H1 (cell line): ENCODE results near the gene CD38. TPM values are rescaled to one million over a fixed set of nuclear protein-coding genes. Genes with fewer than 3 reads are reported as not detected.

ENCODE experiments used
- CTCF ChIA-PET: fragments of 300-600 bp; sonication (Branson Sonifier 250); formaldehyde crosslinking; loops from one replicate; lab custom pipeline; 2021; ENCODE audit not compliant: partially characterized antibody; lab: Charles Lee
- POLR2A ChIA-PET: fragments of 300-600 bp; sonication (Branson Sonifier 250); formaldehyde crosslinking; loops from one replicate; lab custom pipeline; 2021; ENCODE audit warnings: inconsistent platforms; ENCODE audit not compliant: partially characterized antibody; lab: Charles Lee
- DNase-seq, 2 experiments: peaks; one replicate each; pipeline versions ENCODE4 v3.0.0 to v3.0.0-alpha.2; 2010 to 2022; ENCODE audit warnings: low spot score in 2 of 2, low read depth in 1 of 2, mixed read lengths in 1 of 2
- FAIRE-seq: peaks from 2 replicates; lab custom pipeline; 2011; peaks lifted over from hg19 to GRCh38; lab: Jason Lieb, UNC
- H2AFZ ChIP-seq: 2 replicates; pipeline ENCODE4 v1.8.1; 2012; ENCODE audit warnings: low read length, inconsistent platforms
- H2AK5ac ChIP-seq: 2 replicates; pipeline ENCODE4 v1.6.1; 2013; ENCODE audit warnings: low read depth, low read length
- H2BK120ac ChIP-seq: replicated peaks from 2 replicates; pipeline ENCODE3; 2013; ENCODE audit warnings: low read depth, low read length, inconsistent platforms
- H2BK12ac ChIP-seq: 2 replicates; pipeline ENCODE4 v1.6.1; 2013; ENCODE audit warnings: low read depth, low read length
- H2BK15ac ChIP-seq: 2 replicates; pipeline ENCODE4 v1.6.1; 2013; ENCODE audit warnings: low read length
- H2BK20ac ChIP-seq: 2 replicates; pipeline ENCODE4 v1.6.1; 2013; ENCODE audit warnings: low read length
- H2BK5ac ChIP-seq: 2 replicates; pipeline ENCODE4 v1.6.1; 2013; ENCODE audit warnings: low read depth, low read length
- H3K14ac ChIP-seq: 2 replicates; pipeline ENCODE4 v1.6.1; 2013; ENCODE audit warnings: inconsistent platforms; ENCODE audit not compliant: insufficient read length
- H3K18ac ChIP-seq: 2 replicates; pipeline ENCODE4 v1.6.1; 2013; ENCODE audit warnings: low read length; ENCODE audit errors: extremely low read depth
- H3K23ac ChIP-seq: 2 replicates; pipeline ENCODE4 v1.6.1; 2013; ENCODE audit warnings: inconsistent platforms; ENCODE audit not compliant: insufficient read length
- H3K23me2 ChIP-seq: 2 replicates; pipeline ENCODE4 v1.6.1; 2013; ENCODE audit warnings: low read depth, low read length
- H3K27ac ChIP-seq: 2 replicates; pipeline ENCODE4 v1.6.1; 2011; ENCODE audit warnings: low read depth, low read length, inconsistent platforms
- H3K27me3 ChIP-seq, 4 experiments: replicated peaks in 1 of 4; 1 replicate in 1 of 4; 2 replicates in 3 of 4; pipeline versions ENCODE4 v1.6.1 to v1.8.1; 2011 to 2013; ENCODE audit warnings: low read length in 3 of 4, mild to moderate bottlenecking in 3 of 4, inconsistent platforms in 2 of 4, mixed read lengths in 2 of 4, moderate library complexity in 1 of 4; ENCODE audit not compliant: control insufficient read depth in 3 of 4, insufficient read depth in 3 of 4; ENCODE audit errors: extremely low read depth in 1 of 4
- H3K36me3 ChIP-seq, 4 experiments: 2 replicates each; pipeline versions ENCODE4 v1.6.1 to v1.8.1; 2011 to 2013; ENCODE audit warnings: mild to moderate bottlenecking in 4 of 4, low read length in 3 of 4, moderate library complexity in 2 of 4, control low read depth in 1 of 4, inconsistent platforms in 1 of 4; ENCODE audit not compliant: insufficient read depth in 4 of 4, control insufficient read depth in 2 of 4
- H3K4ac ChIP-seq: replicated peaks from 2 replicates; pipeline ENCODE3; 2013; ENCODE audit warnings: low read length, low read depth, mixed read lengths, inconsistent platforms; ENCODE audit not compliant: insufficient read length
- H3K4me1 ChIP-seq, 4 experiments: replicated peaks in 1 of 4; 1 replicate in 1 of 4; 2 replicates in 3 of 4; pipeline versions ENCODE4 v1.6.1 to v1.8.1; 2011 to 2013; ENCODE audit warnings: low read length in 3 of 4, inconsistent platforms in 2 of 4, mixed read lengths in 1 of 4; ENCODE audit not compliant: insufficient read depth in 4 of 4, control insufficient read depth in 3 of 4
- H3K4me2 ChIP-seq, 2 experiments: 2 replicates each; pipeline versions ENCODE4 v1.6.1 to v1.8.1; 2011 to 2013; ENCODE audit warnings: low read depth in 2 of 2, low read length in 2 of 2, control low read depth in 1 of 2, inconsistent platforms in 1 of 2, mild to moderate bottlenecking in 1 of 2; ENCODE audit not compliant: insufficient read depth in 1 of 2
- H3K4me3 ChIP-seq, 4 experiments: fragments of 200-600, 300-600 bp in 1 of 4; sonication (generic), shearing (Covaris generic), sonication (Bioruptor Twin) in 1 of 4; 2 replicates each; pipeline versions ENCODE4 v1.5.1 to v1.8.1; 2011 to 2016; ENCODE audit warnings: low read length in 4 of 4, low read depth in 3 of 4, control low read depth in 2 of 4, inconsistent platforms in 2 of 4, mild to moderate bottlenecking in 2 of 4, mixed read lengths in 1 of 4, moderate library complexity in 1 of 4; ENCODE audit not compliant: insufficient read depth in 2 of 4; ENCODE audit errors: extremely low read depth in 1 of 4
- H3K56ac ChIP-seq: replicated peaks from 2 replicates; pipeline ENCODE3; 2013; ENCODE audit warnings: low read depth, mild to moderate bottlenecking, mixed read lengths, low read length, inconsistent platforms; ENCODE audit not compliant: insufficient read length
- H3K79me1 ChIP-seq: 2 replicates; pipeline ENCODE4 v1.6.1; 2013; ENCODE audit warnings: low read depth, low read length, control low read depth
- H3K79me2 ChIP-seq, 2 experiments: 2 replicates each; pipeline versions ENCODE4 v1.6.1 to v1.8.1; 2012 to 2013; ENCODE audit warnings: low read length in 2 of 2, mild to moderate bottlenecking in 2 of 2, inconsistent platforms in 1 of 2; ENCODE audit not compliant: insufficient read depth in 2 of 2, control insufficient read depth in 1 of 2
- H3K9ac ChIP-seq, 4 experiments: replicated peaks in 1 of 4; 1 replicate in 1 of 4; 2 replicates in 3 of 4; pipeline versions ENCODE4 v1.6.1 to v1.8.1; 2011 to 2013; ENCODE audit warnings: low read depth in 3 of 4, low read length in 3 of 4, control low read depth in 2 of 4, mild to moderate bottlenecking in 2 of 4, moderate library complexity in 2 of 4, inconsistent platforms in 1 of 4; ENCODE audit errors: extremely low read depth in 1 of 4
- H3K9me3 ChIP-seq, 2 experiments: 2 replicates each; pipeline versions ENCODE4 v1.6.1 to v1.8.1; 2012 to 2013; ENCODE audit warnings: mild to moderate bottlenecking in 2 of 2, moderate library complexity in 2 of 2, control low read depth in 1 of 2, inconsistent platforms in 1 of 2, low read depth in 1 of 2, low read length in 1 of 2, mixed read lengths in 1 of 2; ENCODE audit not compliant: insufficient read depth in 2 of 2
- H4K20me1 ChIP-seq, 2 experiments: replicated peaks in 1 of 2; 2 replicates each; pipeline versions ENCODE3 to v1.8.1; 2011 to 2013; ENCODE audit warnings: inconsistent platforms in 2 of 2, low read length in 2 of 2, mild to moderate bottlenecking in 1 of 2; ENCODE audit not compliant: insufficient read depth in 2 of 2, control insufficient read depth in 1 of 2
- H4K5ac ChIP-seq: 2 replicates; pipeline ENCODE4 v1.6.1; 2013; ENCODE audit warnings: low read length, low read depth, mixed read lengths, inconsistent platforms; ENCODE audit not compliant: insufficient read length
- H4K8ac ChIP-seq: 2 replicates; pipeline ENCODE4 v1.8.0; 2013; ENCODE audit warnings: mild to moderate bottlenecking, moderate library complexity, low read length, inconsistent platforms; ENCODE audit not compliant: insufficient read depth; ENCODE audit errors: extremely low read depth
- H4K91ac ChIP-seq: replicated peaks from 2 replicates; pipeline ENCODE3; 2013; ENCODE audit warnings: low read length, mixed read lengths, inconsistent platforms; ENCODE audit not compliant: insufficient read length
- CEBPB ChIP-seq: IDR thresholded peaks from 2 replicates; pipeline ENCODE4 v1.6.1; 2012; ENCODE audit warnings: low read depth, low read length
- EP300 ChIP-seq, 2 experiments: IDR thresholded peaks; 1 replicate in 1 of 2; 2 replicates in 1 of 2; pipeline ENCODE4 v1.6.1; 2011 to 2012; ENCODE audit warnings: low read depth in 2 of 2, low read length in 2 of 2, mild to moderate bottlenecking in 2 of 2, borderline replicate concordance in 1 of 2, inconsistent platforms in 1 of 2, moderate library complexity in 1 of 2
- GABPA ChIP-seq: IDR thresholded peaks from 2 replicates; pipeline ENCODE4 v1.6.1; 2011; ENCODE audit warnings: mild to moderate bottlenecking, low read length, moderate library complexity, borderline replicate concordance; ENCODE audit not compliant: insufficient read depth
- HDAC6 ChIP-seq: IDR thresholded peaks from one replicate; pipeline ENCODE4 v1.7.1; 2012; ENCODE audit warnings: low read depth, mild to moderate bottlenecking, inconsistent platforms, low read length, moderate library complexity
- POLR2AphosphoS5 ChIP-seq: IDR thresholded peaks from 2 replicates; pipeline ENCODE4 v1.6.1; 2011; ENCODE audit warnings: low read depth, low read length
- RFX5 ChIP-seq: IDR thresholded peaks from 2 replicates; pipeline ENCODE4 v1.6.1; 2011; ENCODE audit warnings: low read depth, low read length, improper control_type of control experiment, borderline replicate concordance
- RNF2 ChIP-seq: fragments of 200-900, 300-1000 bp; sonication (generic); IDR thresholded peaks from 2 replicates; pipeline ENCODE4 v1.7.1; 2016; ENCODE audit warnings: borderline replicate concordance, low read depth, mild to moderate bottlenecking, antibody characterized with exemption, low read length; ENCODE audit not compliant: poor library complexity, severe bottlenecking; ENCODE audit errors: missing control alignments
- SIRT6 ChIP-seq: IDR thresholded peaks from one replicate; pipeline ENCODE4 v1.7.1; 2012; ENCODE audit warnings: low read length, inconsistent platforms
- USF2 ChIP-seq: IDR thresholded peaks from 2 replicates; pipeline ENCODE4 v1.6.1; 2011; ENCODE audit warnings: low read length, improper control_type of control experiment
- WGBS, 2 experiments: shearing (Covaris generic) in 1 of 2; methylation state at CpG; one replicate each; pipeline versions ENCODE4 v1.1.6 to v1.1.7; 2013 to 2015; ENCODE audit warnings: low lambda C conversion rate in 2 of 2, mixed read lengths in 2 of 2, inconsistent platforms in 1 of 2, low coverage in 1 of 2, missing lambda C conversion rate in 1 of 2; ENCODE audit not compliant: insufficient replicate concordance in 2 of 2, insufficient coverage in 1 of 2, insufficient read length in 1 of 2; ENCODE audit errors: extremely low coverage in 1 of 2, missing lambda C conversion rate in 1 of 2; 5-methylcytosine and 5-hydroxymethylcytosine counted together
- polyA plus RNA-seq, 7 experiments: library from polyadenylated mRNA; depleted of rRNA in 3 of 7; stranded (reverse) in 5 of 7; unstranded in 2 of 7; fragments of >200 nt in 5 of 7; fragments of 200-250 nt in 2 of 7; gene quantifications; 1 replicate in 5 of 7; 2 replicates in 1 of 7; 4 replicates in 1 of 7; pipeline versions ENCODE4 v1.2.1 to v1.2.3, GENCODE V29; 2011 to 2013; ENCODE audit warnings: missing spikeins in 2 of 7, mixed read lengths in 2 of 7
- total RNA-seq: library from RNA; stranded (reverse); fragmentation: NEBNext Ultra II Directional; extraction: Animal tissue kit (Norgen Biotek cat#: 25700); gene quantifications from 2 replicates; pipeline ENCODE4 v1.2.1, GENCODE V29; 2021

CD38 gene
- total and polyA plus RNA-seq, 2 of the 8 experiments (the other 6 are each of a cell fraction or from before 2014, with no cell fraction given), result 0.14 to 0.24 TPM

DNA sequence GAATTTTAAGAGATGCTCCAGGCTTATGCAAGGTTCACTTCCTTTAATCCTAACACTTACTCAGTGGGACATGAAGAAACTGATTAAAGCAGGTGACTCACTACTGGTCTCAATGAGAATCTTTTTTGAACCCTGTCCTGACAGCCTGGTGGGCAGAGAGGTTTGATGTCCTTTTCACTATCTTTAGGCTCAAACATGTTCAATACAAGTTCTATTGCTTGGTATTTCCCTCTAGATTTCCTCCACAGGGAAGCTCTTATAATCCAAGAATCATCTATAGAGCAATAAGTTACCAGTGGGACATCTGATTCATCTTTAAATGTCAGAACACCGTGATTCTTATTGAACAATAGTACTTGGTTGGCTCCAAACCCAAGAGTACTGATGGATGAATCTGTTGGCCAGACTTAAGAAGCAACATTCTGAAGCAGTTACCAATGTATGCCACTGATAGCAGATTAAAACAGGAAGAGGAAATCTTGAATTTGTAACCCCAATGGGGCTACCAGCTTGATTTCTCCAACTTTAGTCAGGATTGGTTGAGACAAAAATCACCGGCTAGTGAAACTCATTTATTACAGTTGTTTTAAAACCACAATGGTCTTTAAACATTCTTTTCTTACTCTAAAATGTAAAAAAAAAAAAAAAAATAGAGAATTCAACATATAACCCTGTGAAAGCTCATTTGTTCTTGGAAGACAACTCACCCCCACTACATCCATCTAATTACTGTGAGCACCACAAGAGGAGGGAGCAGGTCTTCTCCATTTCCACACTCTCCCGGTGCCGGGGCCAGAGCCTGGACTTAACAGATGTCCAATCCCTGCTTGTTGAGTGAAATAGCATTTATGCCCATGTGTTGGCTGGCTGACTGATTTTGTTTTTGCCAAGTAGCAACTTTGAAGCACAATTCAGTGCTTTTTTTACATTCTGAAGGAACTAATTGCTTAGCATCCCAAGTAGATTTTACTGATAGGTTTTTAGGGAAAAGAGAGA lies 117.1 kb downstream of the CD38 start:
- Histone ChIP-seq H3K23me2 (no peaks in the 10 kb centered on the region), H3K27me3 (no peaks in the 10 kb centered on the region), H4K8ac (no peak overlapping the region), H3K36me3 (no peaks in the 10 kb centered on the region), H3K27ac (no peak overlapping the region), H2BK15ac (no peak overlapping the region), H3K79me1 (no peaks in the 10 kb centered on the region), H3K4ac (no peak overlapping the region), H3K4me1 (peaks cover 0 to under 1% (median 0%) of the 10 kb centered on the region in 4 experiments; a peak in 1 of 7 replicates), H2BK20ac (no peak overlapping the region), H3K18ac (no peak overlapping the region), H3K23ac (no peak overlapping the region), H3K56ac (no peak overlapping the region), H3K14ac (no peak overlapping the region), H4K20me1 (no peaks in the 10 kb centered on the region), H2AK5ac (no peak overlapping the region), H2BK120ac (no peak overlapping the region), H3K9me3 (no peaks in the 10 kb centered on the region), H3K79me2 (no peaks in the 10 kb centered on the region), H4K91ac (no peak overlapping the region), H2BK5ac (no peak overlapping the region), H3K4me3 (no peak overlapping the region), H4K5ac (no peak overlapping the region), H3K9ac (no peak overlapping the region), H3K4me2 (no peak overlapping the region), H2AFZ (no peak overlapping the region; the same call in 1 of the 2 replicates), H2BK12ac (no peak overlapping the region)
- POLR2A ChIA-PET, result no interaction called here
- CTCF ChIA-PET, result interaction anchor here (1.0 to 2.7 kb wide), 4 partner anchors 11 to 90 kb away, joined by 3 to 12 read pairs (median 6); no protein-coding TSS in a partner anchor
- FAIRE-seq, result no peak
- DNase-seq, result no peak
- WGBS, 2 experiments, result 90% methylated on average over 4 of the region's 4 CpGs; no CpG with 5 or more reads in 1 of the 2 experiments
- no peak for TF ChIP-seq POLR2AphosphoS5
- TF ChIP-seq SIRT6, result no peak
- no peak for TF ChIP-seq CEBPB
- no peak for TF ChIP-seq HDAC6
- no peak for TF ChIP-seq USF2
- TF ChIP-seq EP300 (IDR thresholded peaks at IDR 0.05; ENCODE audit: borderline replicate concordance in 1 of 2, low read depth in 2 of 2, low read length in 2 of 2), result no peak
- TF ChIP-seq GABPA, result no peak
- TF ChIP-seq RNF2, result no peak
- no peak for TF ChIP-seq RFX5
